Measurements from ENCODE around the gene EHD2.

The EHD2 gene

GRCh38 chr19:47691782-47692181 lies 21.4 kb upstream of the EHD2 start:
- DNase-seq (ENCODE audit: low read depth, low spot score), result no peak
- H3K9me3 ChIP-seq (ENCODE audit: insufficient read depth, low read length), result no peaks in the 10 kb centered on the region
- TF ChIP-seq ZNF274 (IDR thresholded peaks at IDR 0.05; ENCODE audit: low read depth, low read length) (no peak), YY1 (IDR thresholded peaks at IDR 0.05; ENCODE audit: insufficient read depth, insufficient read length) (no peak), SUZ12 (IDR thresholded peaks at IDR 0.05; ENCODE audit: extremely low read depth, insufficient read depth, insufficient read length) (no peak)
- H3K36me3 ChIP-seq (ENCODE audit: insufficient read depth, insufficient read length, low read length), result peaks cover 31% of the 10 kb centered on the region
- H3K4me1 ChIP-seq (ENCODE audit: insufficient read depth, insufficient read length), result peaks cover 3% of the 10 kb centered on the region
- H3K9ac ChIP-seq (ENCODE audit: insufficient read length, low read depth), result no peak overlapping the region
- no peaks in the 10 kb centered on the region for H3K27me3 ChIP-seq (ENCODE audit: insufficient read depth, insufficient read length)
- no peak overlapping the region for H3K4me3 ChIP-seq (ENCODE audit: insufficient read length, low read depth)

- H3K4me3 ChIP-seq (ENCODE audit: insufficient read length, low read depth), result no peak overlapping the region
- no peak overlapping the region for H3K9ac ChIP-seq (ENCODE audit: insufficient read length, low read depth)
- peaks cover 3% of the 10 kb centered on the region for H3K4me1 ChIP-seq (ENCODE audit: insufficient read depth, insufficient read length)
- H3K27me3 ChIP-seq (ENCODE audit: insufficient read depth, insufficient read length), result no peaks in the 10 kb centered on the region
- H3K36me3 ChIP-seq (ENCODE audit: insufficient read depth, insufficient read length, low read length), result peaks cover 34% of the 10 kb centered on the region
- H3K9me3 ChIP-seq (ENCODE audit: insufficient read depth, low read length), result no peaks in the 10 kb centered on the region
- TF ChIP-seq ZNF274 (IDR thresholded peaks at IDR 0.05; ENCODE audit: low read depth, low read length), result no peak
- TF ChIP-seq SUZ12 (IDR thresholded peaks at IDR 0.05; ENCODE audit: extremely low read depth, insufficient read depth, insufficient read length), result no peak
- DNase-seq (ENCODE audit: low read depth, low spot score), result no peak
Observed at GRCh38 chr19:47693489-47693888, 19.7 kb upstream of the EHD2 start.

- Histone ChIP-seq H3K4me3 (ENCODE audit: insufficient read length, low read depth) (no peak overlapping the region), H3K9me3 (ENCODE audit: insufficient read depth, low read length) (no peaks in the 10 kb centered on the region), H3K9ac (ENCODE audit: insufficient read length, low read depth) (no peak overlapping the region), H3K27me3 (ENCODE audit: insufficient read depth, insufficient read length) (no peaks in the 10 kb centered on the region), H3K36me3 (ENCODE audit: insufficient read depth, insufficient read length, low read length) (peaks cover 38% of the 10 kb centered on the region), H3K4me1 (ENCODE audit: insufficient read depth, insufficient read length) (peaks cover 3% of the 10 kb centered on the region)
- TF ChIP-seq ZNF274 (IDR thresholded peaks at IDR 0.05; ENCODE audit: low read depth, low read length) (no peak), SUZ12 (IDR thresholded peaks at IDR 0.05; ENCODE audit: extremely low read depth, insufficient read depth, insufficient read length) (no peak), YY1 (IDR thresholded peaks at IDR 0.05; ENCODE audit: insufficient read depth, insufficient read length) (no peak)
- no peak for DNase-seq (ENCODE audit: low read depth, low spot score)
Observed at GRCh38 chr19:47693903-47694302, 19.3 kb upstream of the EHD2 start.

- no peak overlapping the region for H3K4me3 ChIP-seq (ENCODE audit: insufficient read length, low read depth)
- TF ChIP-seq ZNF274 (IDR thresholded peaks at IDR 0.05; ENCODE audit: low read depth, low read length), result no peak
- no peak for TF ChIP-seq SUZ12 (IDR thresholded peaks at IDR 0.05; ENCODE audit: extremely low read depth, insufficient read depth, insufficient read length)
- no peak for TF ChIP-seq YY1 (IDR thresholded peaks at IDR 0.05; ENCODE audit: insufficient read depth, insufficient read length)
Observed at GRCh38 chr19:47694466-47695273, 18.6 kb upstream of the EHD2 start.

GRCh38 chr19:47695533-47696262 lies 17.5 kb upstream of the EHD2 start:
- Histone ChIP-seq H3K9me3 (ENCODE audit: insufficient read depth, low read length) (no peaks in the 10 kb centered on the region), H3K4me1 (ENCODE audit: insufficient read depth, insufficient read length) (peaks cover 5% of the 10 kb centered on the region), H3K4me3 (ENCODE audit: insufficient read length, low read depth) (no peak overlapping the region), H3K36me3 (ENCODE audit: insufficient read depth, insufficient read length, low read length) (peaks cover 51% of the 10 kb centered on the region), H3K27me3 (ENCODE audit: insufficient read depth, insufficient read length) (no peaks in the 10 kb centered on the region), H3K9ac (ENCODE audit: insufficient read length, low read depth) (peak overlapping the region; percentile 42)
- TF ChIP-seq ZNF274 (IDR thresholded peaks at IDR 0.05; ENCODE audit: low read depth, low read length) (no peak), SUZ12 (IDR thresholded peaks at IDR 0.05; ENCODE audit: extremely low read depth, insufficient read depth, insufficient read length) (no peak), YY1 (IDR thresholded peaks at IDR 0.05; ENCODE audit: insufficient read depth, insufficient read length) (no peak)
- no peak for DNase-seq (ENCODE audit: low read depth, low spot score)

More at GRCh38 chr19:47694466-47695273, 18.6 kb upstream of the EHD2 start:
- Histone ChIP-seq H3K4me1 (ENCODE audit: insufficient read depth, insufficient read length) (peaks cover 5% of the 10 kb centered on the region), H3K9ac (ENCODE audit: insufficient read length, low read depth) (no peak overlapping the region), H3K9me3 (ENCODE audit: insufficient read depth, low read length) (no peaks in the 10 kb centered on the region), H3K27me3 (ENCODE audit: insufficient read depth, insufficient read length) (no peaks in the 10 kb centered on the region), H3K36me3 (ENCODE audit: insufficient read depth, insufficient read length, low read length) (peaks cover 46% of the 10 kb centered on the region)
- DNase-seq (ENCODE audit: low read depth, low spot score), result no peak

DNA sequence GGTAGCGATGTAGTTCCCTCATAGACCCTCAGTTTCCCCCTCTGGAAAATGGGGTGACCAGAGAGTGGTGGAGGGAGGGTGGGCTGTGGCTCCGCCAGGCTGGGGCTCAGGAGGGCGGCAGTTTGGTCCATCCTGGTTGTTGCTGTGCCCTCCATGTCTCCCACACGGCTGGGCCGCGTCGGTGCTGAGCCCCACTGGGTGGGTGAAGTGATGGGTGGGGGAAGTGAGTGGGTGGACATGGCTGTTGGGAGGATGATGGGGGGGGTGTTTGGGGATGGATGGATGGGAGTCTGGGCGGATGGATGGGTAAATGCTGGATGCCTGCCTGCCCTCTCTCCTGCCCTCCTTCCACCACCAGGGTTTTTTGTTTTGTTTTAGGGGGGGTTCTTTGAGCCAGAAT lies 16.6 kb upstream of the EHD2 start:
- peaks cover 50% of the 10 kb centered on the region for H3K36me3 ChIP-seq (ENCODE audit: insufficient read depth, insufficient read length, low read length)
- no peak overlapping the region for H3K4me3 ChIP-seq (ENCODE audit: insufficient read length, low read depth)
- no peaks in the 10 kb centered on the region for H3K27me3 ChIP-seq (ENCODE audit: insufficient read depth, insufficient read length)
- peaks cover 5% of the 10 kb centered on the region for H3K4me1 ChIP-seq (ENCODE audit: insufficient read depth, insufficient read length)
- H3K9me3 ChIP-seq (ENCODE audit: insufficient read depth, low read length), result no peaks in the 10 kb centered on the region
- H3K9ac ChIP-seq (ENCODE audit: insufficient read length, low read depth), result no peak overlapping the region
- TF ChIP-seq SUZ12 (IDR thresholded peaks at IDR 0.05; ENCODE audit: extremely low read depth, insufficient read depth, insufficient read length), result no peak
- DNase-seq (ENCODE audit: low read depth, low spot score), result no peak

DNA sequence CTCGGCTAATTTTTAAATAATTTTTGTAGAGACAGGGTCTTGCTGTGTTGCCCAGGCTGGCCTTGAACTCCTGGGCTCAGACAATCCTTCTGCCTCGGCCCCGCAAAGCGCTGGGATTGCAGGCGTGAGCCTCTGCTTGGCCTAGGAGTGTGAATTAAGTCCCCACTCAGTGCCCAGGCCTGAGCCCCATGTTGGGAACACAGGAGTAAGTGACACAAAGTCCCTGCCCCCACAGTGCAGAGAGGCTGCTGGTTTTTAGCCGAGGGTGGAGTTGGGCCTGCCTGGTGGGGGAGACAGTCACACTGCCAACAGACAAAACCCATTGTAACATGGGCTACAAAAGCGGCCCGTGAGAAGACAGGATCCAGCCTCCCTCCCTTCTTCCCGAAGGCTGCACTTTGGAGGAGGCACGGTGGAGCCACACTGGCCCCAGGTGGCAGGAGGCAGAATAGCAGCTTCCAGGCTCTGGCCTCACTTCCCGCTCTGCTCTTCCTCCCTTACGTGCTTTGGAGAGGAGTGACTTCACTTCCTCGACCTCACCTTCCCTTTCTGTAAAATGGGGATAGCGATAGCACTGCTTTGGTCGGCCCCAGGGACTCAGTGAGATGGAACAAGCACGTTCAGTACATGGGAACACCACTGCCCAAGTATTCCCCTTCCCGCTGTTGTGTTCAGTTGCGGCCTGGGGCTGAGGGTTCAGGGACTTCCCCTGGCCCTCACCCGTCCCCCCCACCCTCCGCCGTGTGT lies 15.2 kb upstream of the EHD2 start:
- H3K36me3 ChIP-seq (ENCODE audit: insufficient read depth, insufficient read length, low read length), result peaks cover 52% of the 10 kb centered on the region
- no peaks in the 10 kb centered on the region for H3K9me3 ChIP-seq (ENCODE audit: insufficient read depth, low read length)
- no peak overlapping the region for H3K9ac ChIP-seq (ENCODE audit: insufficient read length, low read depth)
- no peak for TF ChIP-seq YY1 (IDR thresholded peaks at IDR 0.05; ENCODE audit: insufficient read depth, insufficient read length)
- no peaks in the 10 kb centered on the region for H3K27me3 ChIP-seq (ENCODE audit: insufficient read depth, insufficient read length)
- no peak overlapping the region for H3K4me3 ChIP-seq (ENCODE audit: insufficient read length, low read depth)
- peak; percentile 75 for DNase-seq (ENCODE audit: low read depth, low spot score)
- peaks cover 5% of the 10 kb centered on the region for H3K4me1 ChIP-seq (ENCODE audit: insufficient read depth, insufficient read length)
